GM18517 (cell line): ENCODE results near the gene DCAF6.

ENCODE experiments used
- ATAC-seq: cut with Tn5 transposase; IDR thresholded peaks from one replicate; pipeline ENCODE4 v1.9.1; 2021; ENCODE audit warnings: mild to moderate bottlenecking, moderate library complexity; ENCODE audit not compliant: unreplicated experiment

DCAF6 gene

GRCh38 chr1:167955915-167956314 lies 19.4 kb downstream of the DCAF6 start:
- ATAC-seq = no peak

- ATAC-seq = no peak
These were observed 21.2 kb downstream of the DCAF6 start for GRCh38 chr1:167957710-167958109.

GRCh38 chr1:167964646-167965045 lies 28.2 kb downstream of the DCAF6 start:
- no peak for ATAC-seq

GRCh38 chr1:167966050-167966449 lies 29.6 kb downstream of the DCAF6 start:
- ATAC-seq = no peak

- no peak for ATAC-seq
These were observed 32.1 kb downstream of the DCAF6 start for GRCh38 chr1:167968569-167968968.

- no peak for ATAC-seq
These were observed 37.3 kb downstream of the DCAF6 start for GRCh38 chr1:167973832-167974231.

GRCh38 chr1:167974698-167975097 lies 38.2 kb downstream of the DCAF6 start:
- ATAC-seq = no peak

- ATAC-seq = no peak
These were observed 40.8 kb downstream of the DCAF6 start for GRCh38 chr1:167977245-167977644.

- ATAC-seq = no peak
These were observed 45.5 kb downstream of the DCAF6 start for GRCh38 chr1:167981933-167982332.

GRCh38 chr1:167983797-167984420 lies 47.4 kb downstream of the DCAF6 start:
- no peak for ATAC-seq

- ATAC-seq = no peak
These were observed 48.5 kb downstream of the DCAF6 start for GRCh38 chr1:167984886-167985489.

- no peak for ATAC-seq
These were observed 50.7 kb downstream of the DCAF6 start for GRCh38 chr1:167987174-167987573.

GRCh38 chr1:167991546-167991945 lies 55.1 kb downstream of the DCAF6 start:
- no peak for ATAC-seq

- no peak for ATAC-seq
These were observed 57.2 kb downstream of the DCAF6 start for GRCh38 chr1:167993720-167994119.

- no peak for ATAC-seq
These were observed 58.1 kb downstream of the DCAF6 start for GRCh38 chr1:167994560-167994959.

GRCh38 chr1:167995038-167995437 lies 58.6 kb downstream of the DCAF6 start:
- ATAC-seq = no peak

GRCh38 chr1:167996266-167996665 lies 59.8 kb downstream of the DCAF6 start:
- ATAC-seq = no peak

GRCh38 chr1:167997037-167997575 lies 60.6 kb downstream of the DCAF6 start:
- no peak for ATAC-seq

GRCh38 chr1:167999877-168000276 lies 63.4 kb downstream of the DCAF6 start:
- ATAC-seq = no peak

GRCh38 chr1:168000656-168001055 lies 64.2 kb downstream of the DCAF6 start:
- no peak for ATAC-seq

GRCh38 chr1:168001213-168001612 lies 64.7 kb downstream of the DCAF6 start:
- ATAC-seq = no peak

GRCh38 chr1:168004531-168004930 lies 68.0 kb downstream of the DCAF6 start:
- ATAC-seq = no peak

GRCh38 chr1:168005529-168005928 lies 69.0 kb downstream of the DCAF6 start:
- no peak for ATAC-seq
